ENCODE measurements around the gene BBOF1.
"Not testable (repeated sequence)": the region's sequence is repeated elsewhere in the genome, so short reads cannot be mapped to it uniquely, and the experiment has no call there.

The BBOF1 gene

GRCh38 chr14:74085828-74086227 lies 66.7 kb downstream of the BBOF1 start:
- no peaks in the 10 kb centered on the region for H3K9me3 ChIP-seq (ENCODE audit: control extremely low read depth in 1 of 5, control insufficient read depth in 4 of 5, insufficient read depth in 2 of 5, low read depth in 1 of 5, low read length in 4 of 5)
- POLR2A ChIA-PET = no interaction called here
- peak overlapping the region in 1 of 2 experiments; percentile 91 for H3K27ac ChIP-seq (ENCODE audit: insufficient read depth in 1 of 2, low read depth in 1 of 2, low read length in 2 of 2, poor library complexity in 1 of 2, severe bottlenecking in 2 of 2)
- H3K4me1 ChIP-seq (ENCODE audit: control extremely low read depth in 1 of 4, control insufficient read depth in 4 of 4, insufficient read depth in 4 of 4, low read length in 3 of 4) = peaks cover 9 to 23% (median 17%) of the 10 kb centered on the region in 4 experiments
- DNase-seq = peak in 2 of 3 donors; percentile 1 to 6
- no peaks in the 10 kb centered on the region for H3K27me3 ChIP-seq (replicated peaks in 2 of 5; ENCODE audit: control insufficient read depth in 4 of 5, insufficient read depth in 5 of 5, low read length in 4 of 5)
- WGBS (ENCODE audit: insufficient coverage) = no CpG with 5 or more reads among the region's 1 CpG
- H3K4me3 ChIP-seq (ENCODE audit: control insufficient read depth in 1 of 7, extremely low read depth in 1 of 7, insufficient read depth in 4 of 7, low read depth in 2 of 7, low read length in 6 of 7) = peak overlapping the region in 6 of 7 experiments; percentile 81 to 99 (median 96)
- H3K36me3 ChIP-seq (ENCODE audit: control insufficient read depth in 4 of 4, insufficient read depth in 4 of 4, low read length in 3 of 4) = no peaks in the 10 kb centered on the region
- CTCF ChIA-PET = interaction anchor here (0.9 kb wide), 1 partner anchor 27 kb away, joined by 3 read pairs; no protein-coding TSS in a partner anchor

GRCh38 chr14:74089251-74090020 lies 70.3 kb downstream of the BBOF1 start:
- Histone ChIP-seq H3K27me3 (replicated peaks in 2 of 5; ENCODE audit: control insufficient read depth in 4 of 5, insufficient read depth in 5 of 5, low read length in 4 of 5) (no peaks in the 10 kb centered on the region), H3K36me3 (ENCODE audit: control insufficient read depth in 4 of 4, insufficient read depth in 4 of 4, low read length in 3 of 4) (peaks cover 0 to 11% (median 4%) of the 10 kb centered on the region in 4 experiments), H3K27ac (ENCODE audit: insufficient read depth in 1 of 2, low read depth in 1 of 2, low read length in 2 of 2, poor library complexity in 1 of 2, severe bottlenecking in 2 of 2) (no peak overlapping the region), H3K4me1 (ENCODE audit: control extremely low read depth in 1 of 4, control insufficient read depth in 4 of 4, insufficient read depth in 4 of 4, low read length in 3 of 4) (peaks cover 3 to 13% (median 10%) of the 10 kb centered on the region in 4 experiments), H3K4me3 (ENCODE audit: control insufficient read depth in 1 of 7, extremely low read depth in 1 of 7, insufficient read depth in 4 of 7, low read depth in 2 of 7, low read length in 6 of 7) (no peak overlapping the region), H3K9me3 (ENCODE audit: control extremely low read depth in 1 of 5, control insufficient read depth in 4 of 5, insufficient read depth in 2 of 5, low read depth in 1 of 5, low read length in 4 of 5) (no peaks in the 10 kb centered on the region)
- ChIA-PET CTCF (interaction anchor here (1.2 to 1.6 kb wide), 2 partner anchors 23 to 50 kb away, joined by 3 to 5 read pairs; no protein-coding TSS in a partner anchor), POLR2A (no interaction called here)
- no peak for DNase-seq
- WGBS (ENCODE audit: insufficient coverage) = 94% methylated on average over 5 of the region's 8 CpGs

DNA sequence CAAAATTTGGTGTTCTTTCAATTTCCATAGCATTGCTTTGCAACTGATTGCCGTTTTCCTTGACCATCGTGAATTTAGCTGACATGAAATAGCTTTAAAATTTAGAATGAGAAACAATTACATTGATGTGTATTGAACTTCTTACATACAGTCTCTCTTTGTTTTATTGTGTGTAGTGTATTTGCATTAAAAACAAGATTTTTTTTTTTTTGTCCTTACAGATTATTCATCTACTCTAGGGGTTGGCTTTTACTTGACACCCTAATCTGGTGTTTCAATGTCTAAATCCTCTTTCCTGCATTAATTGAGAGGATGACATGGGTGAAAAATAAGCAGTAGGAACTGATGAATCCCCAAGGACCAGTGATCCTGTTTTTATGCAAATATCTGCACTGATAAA lies 86.2 kb downstream of the BBOF1 start:
- POLR2A ChIA-PET = no interaction called here
- no peak for DNase-seq
- whole genome bisulfite sequencing (ENCODE audit: insufficient coverage) = no CpG with 5 or more reads among the region's 2 CpGs
- H3K27me3 ChIP-seq (replicated peaks in 2 of 5; ENCODE audit: control insufficient read depth in 4 of 5, insufficient read depth in 5 of 5, low read length in 4 of 5) = no peaks in the 10 kb centered on the region
- peaks cover 6 to 21% (median 12%) of the 10 kb centered on the region in 4 experiments for H3K36me3 ChIP-seq (ENCODE audit: control insufficient read depth in 4 of 4, insufficient read depth in 4 of 4, low read length in 3 of 4)
- H3K4me1 ChIP-seq (ENCODE audit: control extremely low read depth in 1 of 4, control insufficient read depth in 4 of 4, insufficient read depth in 4 of 4, low read length in 3 of 4) = no peaks in the 10 kb centered on the region
- H3K27ac ChIP-seq (ENCODE audit: insufficient read depth in 1 of 2, low read depth in 1 of 2, low read length in 2 of 2, poor library complexity in 1 of 2, severe bottlenecking in 2 of 2) = no peak overlapping the region
- no peaks in the 10 kb centered on the region for H3K9me3 ChIP-seq (ENCODE audit: control extremely low read depth in 1 of 5, control insufficient read depth in 4 of 5, insufficient read depth in 2 of 5, low read depth in 1 of 5, low read length in 4 of 5)
- CTCF ChIA-PET = no interaction called here
- no peak overlapping the region for H3K4me3 ChIP-seq (ENCODE audit: control insufficient read depth in 1 of 7, extremely low read depth in 1 of 7, insufficient read depth in 4 of 7, low read depth in 2 of 7, low read length in 6 of 7)

GRCh38 chr14:74109369-74109768 lies 90.2 kb downstream of the BBOF1 start:
- no peak overlapping the region for H3K27ac ChIP-seq (ENCODE audit: insufficient read depth in 1 of 2, low read depth in 1 of 2, low read length in 2 of 2, poor library complexity in 1 of 2, severe bottlenecking in 2 of 2)
- DNase-seq = no peak
- H3K9me3 ChIP-seq (ENCODE audit: control extremely low read depth in 1 of 5, control insufficient read depth in 4 of 5, insufficient read depth in 2 of 5, low read depth in 1 of 5, low read length in 4 of 5) = no peaks in the 10 kb centered on the region
- no peaks in the 10 kb centered on the region for H3K4me1 ChIP-seq (ENCODE audit: control extremely low read depth in 1 of 4, control insufficient read depth in 4 of 4, insufficient read depth in 4 of 4, low read length in 3 of 4)
- no peaks in the 10 kb centered on the region for H3K27me3 ChIP-seq (replicated peaks in 2 of 5; ENCODE audit: control insufficient read depth in 4 of 5, insufficient read depth in 5 of 5, low read length in 4 of 5)
- no peak overlapping the region for H3K4me3 ChIP-seq (ENCODE audit: control insufficient read depth in 1 of 7, extremely low read depth in 1 of 7, insufficient read depth in 4 of 7, low read depth in 2 of 7, low read length in 6 of 7)
- WGBS (ENCODE audit: insufficient coverage) = no CpG with 5 or more reads among the region's 1 CpG
- peaks cover 0 to 12% (median 8%) of the 10 kb centered on the region in 4 experiments for H3K36me3 ChIP-seq (ENCODE audit: control insufficient read depth in 4 of 4, insufficient read depth in 4 of 4, low read length in 3 of 4)
- POLR2A ChIA-PET = interaction anchor here (1.5 kb wide), 1 partner anchor 228 kb away, joined by 3 read pairs; no protein-coding TSS in a partner anchor
- CTCF ChIA-PET = interaction anchor here (1.0 to 1.5 kb wide), 4 partner anchors 9 to 1763 kb away, joined by 3 to 7 read pairs (median 4); no protein-coding TSS in a partner anchor

- not testable (repeated sequence) for H3K9me3 ChIP-seq (ENCODE audit: control extremely low read depth in 1 of 5, control insufficient read depth in 4 of 5, insufficient read depth in 2 of 5, low read depth in 1 of 5, low read length in 4 of 5); H3K27me3 ChIP-seq (replicated peaks in 2 of 5; ENCODE audit: control insufficient read depth in 4 of 5, insufficient read depth in 5 of 5, low read length in 4 of 5); H3K27ac ChIP-seq (ENCODE audit: insufficient read depth in 1 of 2, low read depth in 1 of 2, low read length in 2 of 2, poor library complexity in 1 of 2, severe bottlenecking in 2 of 2); H3K36me3 ChIP-seq (ENCODE audit: control insufficient read depth in 4 of 4, insufficient read depth in 4 of 4, low read length in 3 of 4); H3K4me3 ChIP-seq (ENCODE audit: control insufficient read depth in 1 of 7, extremely low read depth in 1 of 7, insufficient read depth in 4 of 7, low read depth in 2 of 7, low read length in 6 of 7); H3K4me1 ChIP-seq (ENCODE audit: control extremely low read depth in 1 of 4, control insufficient read depth in 4 of 4, insufficient read depth in 4 of 4, low read length in 3 of 4)
- 96% methylated on average over 7 of the region's 13 CpGs for WGBS (ENCODE audit: insufficient coverage)
- ChIA-PET POLR2A (interaction anchor here (0.6 kb wide), 1 partner anchor 81 kb away, joined by 5 read pairs; no protein-coding TSS in a partner anchor), CTCF (interaction anchor here (0.6 to 2.2 kb wide), 20 partner anchors 13 to 782 kb away, joined by 3 to 11 read pairs (median 4); no protein-coding TSS in a partner anchor)
- DNase-seq = peak; percentile 63 to 85 (median 82)
These were observed 92.5 kb downstream of the BBOF1 start for GRCh38 chr14:74111395-74112216.

All from common myeloid progenitor, CD34-positive (primary cell).